NOMO-1 treated with DMSO at 0.1 percent for 48 hours (cell line): ENCODE results near the gene MLLT11.
A peak's percentile ranks its signal among the peaks of the same experiment; 100 is the strongest.

Source experiments
- DNase-seq: peaks from one replicate; lab custom pipeline; 2025; ENCODE audit not compliant: unreplicated experiment; lab: John Stamatoyannopoulos, UW

Gene MLLT11

GRCh38 chr1:151060007-151060656, at the start of gene MLLT11:
Gene MLLT11, plus strand, starts transcription at chr1:151060397. Its CDS starts 6,828 bp downstream, at chr1:151067225.
- DNase-seq, result no peak

GRCh38 chr1:151011154-151011850, 48.9 kb upstream of the MLLT11 start:
- no peak for DNase-seq

GRCh38 chr1:151012684-151013471, 47.3 kb upstream of the MLLT11 start:
- no peak for DNase-seq

GRCh38 chr1:151013518-151013917, 46.7 kb upstream of the MLLT11 start:
- DNase-seq, result no peak

- DNase-seq, result peak; percentile 63
Observed at GRCh38 chr1:151024540-151025146, 35.6 kb upstream of the MLLT11 start.

GRCh38 chr1:151026460-151026859, 33.7 kb upstream of the MLLT11 start:
- DNase-seq, result no peak

- no peak for DNase-seq
Observed at GRCh38 chr1:151032164-151032563, 28.0 kb upstream of the MLLT11 start.

GRCh38 chr1:151035167-151035566, 25.0 kb upstream of the MLLT11 start:
- no peak for DNase-seq

- DNase-seq, result no peak
Observed at GRCh38 chr1:151036356-151036755, 23.8 kb upstream of the MLLT11 start, which contains the start of gene BNIPL. Gene BNIPL, plus strand, starts transcription at chr1:151036586. Its CDS starts 140 bp downstream, at chr1:151036726.

GRCh38 chr1:151037032-151037431, 23.2 kb upstream of the MLLT11 start:
- no peak for DNase-seq

GRCh38 chr1:151039521-151039920, 20.7 kb upstream of the MLLT11 start:
- no peak for DNase-seq

GRCh38 chr1:151043163-151043562, 17.0 kb upstream of the MLLT11 start:
- DNase-seq, result no peak

- DNase-seq, result no peak
Observed at GRCh38 chr1:151047591-151047924, 12.6 kb upstream of the MLLT11 start, which contains the start of gene C1orf56. Gene C1orf56, plus strand, starts transcription at chr1:151047751. Its CDS starts 97 bp downstream, at chr1:151047848.

- peak; percentile 40 for DNase-seq
Observed at GRCh38 chr1:151047925-151048644, 12.1 kb upstream of the MLLT11 start.

- no peak for DNase-seq
Observed at GRCh38 chr1:151048645-151049032, 11.6 kb upstream of the MLLT11 start.

GRCh38 chr1:151049458-151049857, 10.7 kb upstream of the MLLT11 start:
- DNase-seq, result no peak

- no peak for DNase-seq
Observed at GRCh38 chr1:151050051-151050688, 10.0 kb upstream of the MLLT11 start.

GRCh38 chr1:151051356-151052009, 8.7 kb upstream of the MLLT11 start:
- DNase-seq, result no peak

- DNase-seq, result no peak
Observed at GRCh38 chr1:151054971-151055547, 5.1 kb upstream of the MLLT11 start.
